Measurements from ENCODE around the gene CDK17.
"Not testable (repeated sequence)": the region's sequence is repeated elsewhere in the genome, so short reads cannot be mapped to it uniquely, and the experiment has no call there.

The CDK17 gene

DNA sequence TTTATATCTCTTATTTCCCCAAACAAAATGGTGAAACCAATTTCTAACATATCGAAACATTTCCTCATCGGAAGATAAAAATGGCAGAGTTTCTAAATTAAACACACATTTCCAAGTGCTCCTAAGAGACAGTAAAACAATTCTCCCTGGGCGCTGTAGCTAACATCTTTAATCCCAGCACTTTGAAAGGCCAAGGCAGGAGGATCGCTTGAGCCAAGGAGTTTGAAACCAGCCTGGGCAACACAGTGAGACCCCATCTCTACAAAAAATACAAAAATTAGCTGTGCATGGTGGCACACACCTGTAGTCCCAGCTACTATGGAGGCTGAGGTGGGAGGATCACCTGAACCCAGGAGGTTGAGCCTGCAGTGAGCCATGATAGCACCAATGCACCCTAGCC lies 20.5 kb downstream of the CDK17 start:
- H3K4me3 Mint-ChIP-seq, H3K27ac Mint-ChIP-seq, H3K9me3 Mint-ChIP-seq, H3K27me3 Mint-ChIP-seq: not testable (repeated sequence)
- peaks cover 11% of the 10 kb centered on the region for H3K36me3 Mint-ChIP-seq
- peaks cover 83% of the 10 kb centered on the region for H3K4me1 Mint-ChIP-seq

GRCh38 chr12:96378319-96378718 lies 21.9 kb downstream of the CDK17 start:
- Mint-ChIP-seq H3K27ac (peak overlapping the region; percentile 96), H3K36me3 (peaks cover 5% of the 10 kb centered on the region), H3K9me3 (peaks cover 5% of the 10 kb centered on the region), H3K27me3 (no peaks in the 10 kb centered on the region), H3K4me1 (peaks cover 83% of the 10 kb centered on the region), H3K4me3 (peak overlapping the region; percentile 81)

GRCh38 chr12:96376865-96377264 lies 23.4 kb downstream of the CDK17 start:
- no peaks in the 10 kb centered on the region for H3K36me3 Mint-ChIP-seq
- peaks cover 5% of the 10 kb centered on the region for H3K9me3 Mint-ChIP-seq
- peak overlapping the region; percentile 96 for H3K27ac Mint-ChIP-seq
- H3K27me3 Mint-ChIP-seq = no peaks in the 10 kb centered on the region
- H3K4me1 Mint-ChIP-seq = peaks cover 81% of the 10 kb centered on the region
- H3K4me3 Mint-ChIP-seq = no peak overlapping the region

DNA sequence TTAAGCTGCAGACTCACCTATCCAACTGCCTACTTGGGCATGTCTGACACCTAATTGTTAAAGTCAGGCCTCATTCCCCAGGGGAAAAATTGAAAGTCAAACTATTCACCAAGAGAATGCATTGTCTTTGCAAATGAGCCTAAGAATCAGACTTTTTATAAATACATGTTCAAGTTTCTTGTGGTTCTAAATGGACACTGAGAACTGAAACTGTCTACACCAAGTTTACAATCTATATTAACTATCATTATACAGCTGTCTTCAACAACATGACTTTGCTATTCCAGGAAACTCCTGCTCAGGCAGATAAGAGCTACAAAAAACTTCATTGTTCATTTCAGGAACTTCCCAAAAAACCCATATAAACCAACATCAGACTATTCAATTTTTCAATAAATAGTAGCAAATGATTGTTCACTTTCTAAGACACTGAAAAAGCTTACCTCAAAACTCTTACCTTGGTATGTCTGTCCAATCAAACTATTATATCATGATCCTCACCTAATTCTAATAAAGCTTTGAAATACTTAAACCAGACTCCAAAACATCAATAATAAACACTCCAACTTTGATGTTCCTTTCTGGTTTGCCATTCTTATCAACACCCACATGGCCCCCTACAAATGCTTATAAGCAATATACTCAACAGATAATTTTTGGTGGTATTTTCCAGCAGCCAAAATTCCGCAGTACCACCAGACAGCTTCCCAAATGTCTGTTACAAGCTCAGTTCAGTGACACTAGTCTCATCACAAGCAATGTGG lies 24.2 kb downstream of the CDK17 start:
- Mint-ChIP-seq H3K4me1 (peaks cover 84% of the 10 kb centered on the region), H3K27ac (peak overlapping the region; percentile 94), H3K9me3 (peaks cover 4% of the 10 kb centered on the region), H3K4me3 (peak overlapping the region; percentile 49), H3K27me3 (no peaks in the 10 kb centered on the region), H3K36me3 (peaks cover 4% of the 10 kb centered on the region)

DNA sequence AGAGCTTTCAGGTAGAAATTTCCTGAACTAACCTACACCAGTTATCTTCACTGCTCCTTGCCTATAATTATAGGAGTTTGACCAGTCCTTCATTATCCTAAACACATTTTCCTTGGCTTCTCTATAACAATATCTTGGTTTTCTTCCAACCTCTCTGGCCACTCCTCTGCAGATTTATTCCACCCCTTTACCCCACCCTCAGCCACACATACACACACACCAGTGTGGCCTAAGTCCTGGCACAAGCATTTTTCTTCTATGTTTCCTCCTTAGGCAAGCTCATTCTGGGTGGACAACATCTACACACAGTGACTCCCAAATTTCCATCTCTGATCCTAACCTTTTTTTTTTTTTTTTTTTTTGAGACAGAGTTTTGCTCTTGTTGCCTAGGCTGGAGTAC lies 25.1 kb downstream of the CDK17 start:
- peak overlapping the region; percentile 6 for H3K27ac Mint-ChIP-seq
- peak overlapping the region; percentile 41 for H3K4me3 Mint-ChIP-seq
- H3K9me3 Mint-ChIP-seq = no peaks in the 10 kb centered on the region
- peaks cover 82% of the 10 kb centered on the region for H3K4me1 Mint-ChIP-seq
- H3K36me3 Mint-ChIP-seq = peaks cover 5% of the 10 kb centered on the region
- H3K27me3 Mint-ChIP-seq = no peaks in the 10 kb centered on the region

DNA sequence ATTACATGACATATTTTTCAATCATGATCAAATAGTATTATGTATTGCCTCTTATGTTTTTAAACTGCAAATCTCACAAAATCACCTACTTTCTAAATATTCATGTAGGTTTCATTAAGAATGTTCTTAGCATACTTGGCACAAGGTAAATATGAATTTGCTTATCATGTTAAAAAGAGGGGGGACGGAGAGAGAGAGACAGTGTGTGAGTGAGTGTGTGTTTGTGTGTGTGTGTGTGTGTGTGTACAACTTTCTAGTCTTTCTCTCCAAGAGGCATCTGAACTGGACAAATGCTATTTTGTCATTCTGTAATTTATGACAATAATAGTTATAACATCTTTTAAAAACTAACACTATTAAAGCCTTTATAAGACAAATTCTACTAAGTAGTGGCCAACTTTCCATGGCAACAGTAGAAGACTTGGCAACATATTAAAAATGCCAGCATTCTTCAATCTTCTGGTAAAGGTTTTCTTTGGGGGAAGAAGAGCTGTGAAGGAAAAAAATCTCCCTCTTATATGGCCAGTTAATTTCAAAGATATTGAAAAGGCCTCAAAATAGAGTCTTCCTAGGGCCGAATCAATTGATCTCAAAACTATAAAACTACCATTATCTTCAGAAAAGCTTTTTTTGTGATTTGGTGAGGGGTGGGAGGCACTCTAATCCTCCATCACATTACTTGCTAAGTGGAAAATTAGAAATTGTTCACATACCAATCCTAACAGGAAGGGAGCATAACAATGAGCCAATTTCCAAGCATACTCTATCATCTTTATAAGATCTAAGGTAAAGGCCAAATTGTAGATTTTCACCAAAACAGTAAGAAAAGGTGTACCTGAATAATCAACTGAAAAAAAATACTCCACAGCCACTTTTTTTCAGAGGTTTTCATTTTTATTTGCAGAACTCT lies 28.2 kb downstream of the CDK17 start:
- Mint-ChIP-seq H3K36me3 (peaks cover 8% of the 10 kb centered on the region), H3K27ac (peak overlapping the region; percentile 30), H3K9me3 (no peaks in the 10 kb centered on the region), H3K27me3 (no peaks in the 10 kb centered on the region), H3K4me1 (peaks cover 91% of the 10 kb centered on the region), H3K4me3 (no peak overlapping the region)

DNA sequence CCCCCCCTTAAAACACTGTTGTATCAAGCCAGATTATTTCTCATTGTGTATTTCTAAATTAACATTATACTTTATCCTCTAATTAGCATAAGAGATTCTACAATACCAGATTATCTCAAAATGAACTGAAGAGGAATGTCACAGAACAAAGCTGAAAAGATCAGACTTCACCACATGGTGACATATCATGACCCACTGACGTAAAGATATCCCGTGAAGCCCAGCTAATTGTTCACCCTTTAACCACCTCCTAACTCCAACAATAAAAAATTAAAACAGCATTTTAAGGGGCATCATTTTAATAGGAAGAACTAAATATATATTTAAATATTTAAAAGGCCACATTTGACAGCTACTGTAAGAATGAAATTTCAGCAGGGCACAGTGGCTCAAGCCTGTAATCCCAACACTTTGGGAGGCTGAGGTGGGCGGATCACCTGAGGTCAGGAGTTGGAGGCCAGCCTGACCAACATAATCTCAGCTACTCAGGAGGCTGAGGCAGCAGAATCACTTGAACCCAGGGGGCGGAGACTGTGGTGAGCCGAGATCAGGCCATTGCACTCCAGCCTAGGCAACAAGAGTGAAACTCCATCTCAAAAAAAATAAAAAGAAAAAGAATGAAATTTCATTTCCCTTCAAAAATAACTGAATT lies 29.0 kb downstream of the CDK17 start:
- peak overlapping the region; percentile 62 for H3K27ac Mint-ChIP-seq
- peak overlapping the region; percentile 47 for H3K4me3 Mint-ChIP-seq
- H3K27me3 Mint-ChIP-seq = no peaks in the 10 kb centered on the region
- peaks cover 91% of the 10 kb centered on the region for H3K4me1 Mint-ChIP-seq
- peaks cover 8% of the 10 kb centered on the region for H3K36me3 Mint-ChIP-seq
- H3K9me3 Mint-ChIP-seq = no peaks in the 10 kb centered on the region

DNA sequence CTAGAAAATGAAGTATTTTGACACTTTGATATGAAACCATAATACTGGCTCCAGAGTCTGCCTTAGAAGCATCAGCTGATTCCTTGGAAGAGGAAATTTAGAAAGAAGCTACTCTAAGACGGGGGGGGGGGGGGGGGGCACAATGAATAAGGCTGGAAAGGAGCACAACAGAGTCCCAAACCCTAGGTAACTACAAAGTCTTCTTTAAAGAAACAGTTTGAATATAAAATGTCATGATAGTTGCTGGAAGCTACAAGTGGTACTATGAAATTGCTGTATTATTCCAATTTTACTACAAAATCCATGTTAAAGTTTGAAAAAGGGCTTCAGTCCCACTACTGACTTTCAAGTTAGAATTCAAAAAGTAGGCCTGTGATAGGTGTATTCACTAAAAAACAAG lies 31.6 kb downstream of the CDK17 start:
- Mint-ChIP-seq H3K4me1 (peaks cover 89% of the 10 kb centered on the region), H3K36me3 (peaks cover 12% of the 10 kb centered on the region), H3K9me3 (no peaks in the 10 kb centered on the region), H3K27ac (no peak overlapping the region), H3K27me3 (no peaks in the 10 kb centered on the region), H3K4me3 (no peak overlapping the region)

DNA sequence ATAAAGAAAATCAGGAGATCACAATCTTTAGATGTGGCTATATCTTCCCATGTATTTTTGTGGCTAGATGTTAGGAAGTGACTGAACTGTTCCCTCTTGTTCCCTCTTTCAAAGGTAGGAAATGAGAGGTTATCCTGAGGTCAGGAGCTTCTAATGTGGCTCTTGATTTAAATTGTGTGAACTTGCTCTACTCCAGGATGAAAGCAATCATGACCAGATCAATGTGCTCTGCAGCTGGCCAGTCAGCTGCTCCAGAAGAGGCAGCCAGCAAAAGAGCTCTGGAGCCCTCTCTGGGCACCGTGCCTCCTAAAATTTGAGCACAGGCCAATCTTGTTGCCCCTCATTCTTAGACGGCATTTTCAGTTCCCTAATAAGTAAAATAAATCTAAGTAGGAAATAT lies 32.0 kb downstream of the CDK17 start:
- no peaks in the 10 kb centered on the region for H3K27me3 Mint-ChIP-seq
- H3K36me3 Mint-ChIP-seq = peaks cover 12% of the 10 kb centered on the region
- H3K4me1 Mint-ChIP-seq = peaks cover 85% of the 10 kb centered on the region
- H3K4me3 Mint-ChIP-seq = no peak overlapping the region
- no peak overlapping the region for H3K27ac Mint-ChIP-seq
- no peaks in the 10 kb centered on the region for H3K9me3 Mint-ChIP-seq

DNA sequence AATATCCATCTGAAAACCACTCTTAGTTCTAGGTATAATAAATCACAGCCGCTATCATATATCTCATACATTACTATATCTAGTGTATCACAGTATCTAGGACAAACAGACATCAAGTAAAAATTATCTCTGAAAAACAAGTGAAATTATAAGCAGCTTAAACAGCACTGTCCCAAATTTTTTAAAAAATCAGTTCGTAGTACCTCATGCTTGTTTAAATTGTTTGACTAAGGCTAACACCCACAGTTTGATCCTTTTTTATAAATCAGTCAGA lies 33.9 kb downstream of the CDK17 start:
- Mint-ChIP-seq H3K27me3 (no peaks in the 10 kb centered on the region), H3K9me3 (no peaks in the 10 kb centered on the region), H3K4me3 (no peak overlapping the region), H3K27ac (no peak overlapping the region), H3K4me1 (peaks cover 84% of the 10 kb centered on the region), H3K36me3 (peaks cover 10% of the 10 kb centered on the region)

DNA sequence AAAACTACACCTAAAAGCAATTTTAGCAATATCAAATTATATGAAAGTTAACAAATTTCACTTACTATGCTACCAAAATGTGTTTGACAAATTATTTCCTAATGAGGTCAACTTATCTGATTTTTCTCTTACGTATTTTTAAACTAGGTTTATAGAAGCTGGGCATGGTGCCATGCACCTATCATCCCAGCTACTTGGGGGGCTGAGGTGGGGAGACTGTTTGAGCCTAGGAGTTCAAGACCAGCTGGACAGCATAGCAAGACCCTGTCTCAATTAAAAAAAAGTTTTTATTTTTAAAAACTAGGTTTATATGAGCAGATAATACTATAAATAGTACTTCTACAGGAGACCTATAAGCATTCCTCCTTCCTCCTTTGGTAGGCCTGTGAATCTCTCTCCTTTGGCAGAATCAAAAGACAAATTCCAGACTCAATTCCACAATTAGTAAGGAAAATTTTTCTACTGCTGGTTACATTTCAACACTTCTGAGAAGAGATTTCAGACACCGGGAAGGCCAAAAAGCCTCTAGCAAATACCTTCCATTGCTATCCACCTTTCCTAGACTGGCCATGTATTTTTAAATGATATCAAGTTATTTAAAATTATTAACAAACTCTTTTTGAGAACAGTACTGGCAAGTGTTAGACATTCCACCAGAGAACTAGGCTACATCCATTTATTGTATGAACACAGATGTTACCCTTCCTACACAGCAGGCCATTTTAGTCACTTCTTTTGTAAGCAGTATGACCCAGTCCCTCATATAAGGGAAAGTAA lies 34.4 kb downstream of the CDK17 start:
- no peak overlapping the region for H3K4me3 Mint-ChIP-seq
- peaks cover 7% of the 10 kb centered on the region for H3K36me3 Mint-ChIP-seq
- no peaks in the 10 kb centered on the region for H3K9me3 Mint-ChIP-seq
- H3K27ac Mint-ChIP-seq = no peak overlapping the region
- peaks cover 84% of the 10 kb centered on the region for H3K4me1 Mint-ChIP-seq
- no peaks in the 10 kb centered on the region for H3K27me3 Mint-ChIP-seq

GRCh38 chr12:96364092-96364700 lies 36.0 kb downstream of the CDK17 start:
- H3K27me3 Mint-ChIP-seq = no peaks in the 10 kb centered on the region
- peaks cover 10% of the 10 kb centered on the region for H3K36me3 Mint-ChIP-seq
- peaks cover 88% of the 10 kb centered on the region for H3K4me1 Mint-ChIP-seq
- H3K4me3 Mint-ChIP-seq = peak overlapping the region; percentile 23
- no peaks in the 10 kb centered on the region for H3K9me3 Mint-ChIP-seq
- peak overlapping the region; percentile 69 for H3K27ac Mint-ChIP-seq

GRCh38 chr12:96361074-96361473 lies 39.2 kb downstream of the CDK17 start:
- peak overlapping the region; percentile 41 for H3K4me3 Mint-ChIP-seq
- H3K27ac Mint-ChIP-seq = peak overlapping the region; percentile 5
- no peaks in the 10 kb centered on the region for H3K27me3 Mint-ChIP-seq
- H3K4me1 Mint-ChIP-seq = peaks cover 85% of the 10 kb centered on the region
- H3K36me3 Mint-ChIP-seq = peaks cover 7% of the 10 kb centered on the region
- no peaks in the 10 kb centered on the region for H3K9me3 Mint-ChIP-seq

DNA sequence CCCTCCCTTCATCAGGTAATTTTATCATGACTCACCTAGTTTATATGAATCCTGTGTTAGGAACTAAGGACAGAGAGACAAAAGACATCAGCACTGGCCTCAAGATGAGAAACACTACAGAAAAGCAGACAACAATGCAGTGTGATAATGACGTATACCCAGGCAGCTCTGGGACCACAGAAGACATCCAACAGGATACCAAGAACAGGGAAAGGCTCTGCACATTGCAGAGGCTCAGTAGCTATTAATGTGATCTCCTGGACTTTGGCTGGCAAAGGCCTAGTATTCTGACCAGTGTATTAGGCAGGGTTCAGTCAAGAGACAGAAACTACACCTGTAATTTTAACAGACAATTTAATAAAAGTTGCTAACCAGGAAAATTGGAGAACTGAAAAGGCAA lies 39.7 kb downstream of the CDK17 start:
- Mint-ChIP-seq H3K4me1 (peaks cover 84% of the 10 kb centered on the region), H3K27me3 (no peaks in the 10 kb centered on the region), H3K9me3 (no peaks in the 10 kb centered on the region), H3K27ac (peak overlapping the region; percentile 53), H3K36me3 (peaks cover 7% of the 10 kb centered on the region), H3K4me3 (peak overlapping the region; percentile 41)

DNA sequence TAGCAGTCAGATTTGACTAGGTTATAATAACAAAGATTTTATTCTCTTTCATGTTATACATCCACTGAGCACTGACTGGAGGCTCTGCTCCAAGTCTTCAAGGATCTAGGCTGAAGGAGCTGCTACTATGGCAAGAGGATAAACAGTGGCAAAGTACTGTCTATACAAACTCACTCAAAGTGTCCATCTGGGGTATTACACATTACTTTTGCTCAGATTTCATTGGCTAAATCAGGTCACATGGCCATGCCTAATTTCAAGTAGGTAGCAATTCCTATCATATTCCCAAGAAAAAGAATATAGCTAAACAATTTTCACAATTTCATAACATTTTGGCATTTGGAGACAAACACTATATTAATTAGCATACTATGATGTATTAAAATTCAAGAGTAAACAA lies 40.9 kb downstream of the CDK17 start:
- no peaks in the 10 kb centered on the region for H3K27me3 Mint-ChIP-seq
- no peak overlapping the region for H3K27ac Mint-ChIP-seq
- H3K4me3 Mint-ChIP-seq = no peak overlapping the region
- H3K9me3 Mint-ChIP-seq = no peaks in the 10 kb centered on the region
- H3K4me1 Mint-ChIP-seq = peaks cover 84% of the 10 kb centered on the region
- H3K36me3 Mint-ChIP-seq = peaks cover 6% of the 10 kb centered on the region
